ENCODE results near the gene WRAP73. TPM values are rescaled to one million over a fixed set of nuclear protein-coding genes. Genes with fewer than 3 reads are reported as not detected.
A peak's percentile ranks its signal among the peaks of the same experiment; 100 is the strongest.

WRAP73 gene
- total and polyA plus RNA-seq, 9 of the 15 experiments (the other 6 are each of a cell fraction or from before 2014, with no cell fraction given): 4.3 to 51.8 (median 30.1) TPM

GRCh38 chr1:3671371-3672180 lies 21.7 kb upstream of the WRAP73 start:
- 5% methylated on average over 29 of the region's 29 CpGs for WGBS (ENCODE audit: insufficient coverage, low coverage, missing lambda C conversion rate)
- Histone ChIP-seq H3K9ac (ENCODE audit: insufficient read depth in 1 of 2, low read depth in 2 of 2, low read length in 2 of 2) (no peak overlapping the region; a peak in 1 of 4 replicates), H3K27ac (ENCODE audit: extremely low read depth, low read depth, low read length) (no peak overlapping the region), H3K9me1 (ENCODE audit: control insufficient read depth, insufficient read depth, low read length) (peaks cover 4% of the 10 kb centered on the region), H3K36me3 (ENCODE audit: control insufficient read depth, insufficient read depth, low read length) (no peaks in the 10 kb centered on the region), H3K4me2 (ENCODE audit: insufficient read depth, low read length) (no peak overlapping the region), H4K20me1 (replicated peaks; ENCODE audit: control insufficient read depth, insufficient read depth, low read length) (peaks cover 55% of the 10 kb centered on the region), H3K27me3 (ENCODE audit: control insufficient read depth in 2 of 2, insufficient read depth in 2 of 2, low read length in 2 of 2) (peaks cover 48 to 74% of the 10 kb centered on the region in 2 experiments; a peak in 4 of 5 replicates), H3K9me3 (replicated peaks; ENCODE audit: control insufficient read depth, insufficient read depth, low read depth, low read length) (no peaks in the 10 kb centered on the region), H3K4me3 (no peak overlapping the region), H3K4me1 (replicated peaks in 1 of 2; ENCODE audit: control insufficient read depth in 2 of 2, insufficient read depth in 2 of 2, low read length in 2 of 2) (peaks cover 3 to 59% of the 10 kb centered on the region in 2 experiments; a peak in 3 of 5 replicates), H2AFZ (ENCODE audit: low read depth, low read length) (no peak overlapping the region), H3K79me2 (ENCODE audit: control insufficient read depth, insufficient read depth, low read length) (no peaks in the 10 kb centered on the region)
- ATAC-seq (peak; percentile 29; the same call in 2 of the 3 replicates), FAIRE-seq (peak; percentile 67), DNase-seq (ENCODE audit: extremely low read depth in 1 of 4, low spot score in 3 of 4) (peak in 1 of 4 experiments; percentile 37)
- TF ChIP-seq TFAP4 (CRISPR knock-in tag; IDR thresholded peaks at IDR 0.05; ENCODE audit: borderline replicate concordance) (peak; percentile 42; the same call in 1 of the 2 replicates), MEIS2 (IDR thresholded peaks at IDR 0.05; ENCODE audit: partially characterized antibody) (peak; percentile 25), BHLHE40 (IDR thresholded peaks at IDR 0.05; ENCODE audit: low read length) (peak; percentile 36; the same call in 1 of the 2 replicates), MCM2 (IDR thresholded peaks at IDR 0.05; ENCODE audit: low read depth) (no peak), ZNF263 (CRISPR knock-in tag; IDR thresholded peaks at IDR 0.05; ENCODE audit: borderline replicate concordance) (0 out of 2 replicates have a peak, but pooled peaks have one; percentile 14), PKNOX1 (IDR thresholded peaks at IDR 0.05) (peak; percentile 28; the same call in 1 of the 2 replicates), ARID3A (IDR thresholded peaks at IDR 0.05; ENCODE audit: borderline replicate concordance, low read depth, low read length) (no peak), THAP12 (CRISPR knock-in tag; IDR thresholded peaks at IDR 0.05) (0 out of 2 replicates have a peak, but pooled peaks have one; percentile 7), SAP30 (IDR thresholded peaks at IDR 0.05; ENCODE audit: borderline replicate concordance, insufficient read depth, low read depth, low read length, poor library complexity, severe bottlenecking) (peak; percentile 43)
- no TSS peak for BruUV-seq (replicated peaks)
- intact Hi-C loops (cut with micrococcal nuclease): no loop called here
- in situ Hi-C loops (cut with MboI): no loop called here
- POLR2A ChIA-PET: interaction anchor here (0.7 to 1.6 kb wide), 6 partner anchors 10 to 57 kb away, joined by 3 read pairs; no protein-coding TSS in a partner anchor
- CTCF ChIA-PET (ENCODE audit: low intra/inter-chr PET ratio): no interaction called here
